Measurements from ENCODE around the gene NAA20.

- TF ChIP-seq CTCF (IDR thresholded peaks at IDR 0.05): no peak
- no peak for TF ChIP-seq POLR2A (IDR thresholded peaks at IDR 0.05)
- TF ChIP-seq POLR2AphosphoS5 (IDR thresholded peaks at IDR 0.05): no peak
Measured at GRCh38 chr20:19996222-19996621, 20.9 kb upstream of the NAA20 start.

All from breast epithelium (tissue), 3 donors.